HG02973 (cell line): ENCODE data around the gene SERPINA9.
"Not testable (repeated sequence)": the region's sequence is repeated elsewhere in the genome, so short reads cannot be mapped to it uniquely, and the experiment has no call there.

ENCODE experiments used
- ATAC-seq: cut with Tn5 transposase; IDR thresholded peaks from one replicate; pipeline ENCODE4 v1.9.1; 2021; ENCODE audit warnings: moderate library complexity; ENCODE audit not compliant: unreplicated experiment

SERPINA9 gene

GRCh38 chr14:94428610-94429009 is 47.4 kb downstream of the SERPINA9 start:
- ATAC-seq, result no peak

- ATAC-seq, result no peak
Measured at GRCh38 chr14:94427016-94427613, 48.9 kb downstream of the SERPINA9 start.

- no peak for ATAC-seq
Measured at GRCh38 chr14:94426526-94426925, 49.5 kb downstream of the SERPINA9 start.

GRCh38 chr14:94424371-94424770 is 51.6 kb downstream of the SERPINA9 start:
- no peak for ATAC-seq

- no peak for ATAC-seq
Measured at GRCh38 chr14:94423453-94424056, 52.4 kb downstream of the SERPINA9 start.

GRCh38 chr14:94421316-94421715 is 54.7 kb downstream of the SERPINA9 start:
- no peak for ATAC-seq

GRCh38 chr14:94417497-94418205 is 58.3 kb downstream of the SERPINA9 start:
- not testable (repeated sequence) for ATAC-seq
